Measurements from ENCODE around the gene PLCH1.

GRCh38 chr3:155664925-155665695 lies 79.8 kb downstream of the PLCH1 start:
- no peak for TF ChIP-seq CTCF (IDR thresholded peaks at IDR 0.05; ENCODE audit: borderline replicate concordance, extremely low read depth, low read length, poor library complexity, severe bottlenecking)
- no peak for TF ChIP-seq EZH2 (IDR thresholded peaks at IDR 0.05; ENCODE audit: borderline replicate concordance, low read depth, low read length, severe bottlenecking)

Measured in DND-41 (cell line).